LNCaP clone FGC (cell line): ENCODE results near the gene CDK5R1.

Experiments
- DNase-seq: peaks from one replicate; pipeline ENCODE4 v3.0.0-alpha.2; 2011; ENCODE audit warnings: low read depth
- H3K4me3 ChIP-seq: 2 replicates; pipeline ENCODE4 v1.5.1; 2011; ENCODE audit warnings: mild to moderate bottlenecking, low read depth, low read length, control low read depth
- TF ChIP-seq, protein P1 (sequence below): IDR thresholded peaks from 2 replicates; pipeline ENCODE4 v1.5.1; 2012; ENCODE audit warnings: mild to moderate bottlenecking; ENCODE audit not compliant: control insufficient read depth, insufficient read depth; ENCODE audit errors: extremely low read depth

The CDK5R1 gene

DNA sequence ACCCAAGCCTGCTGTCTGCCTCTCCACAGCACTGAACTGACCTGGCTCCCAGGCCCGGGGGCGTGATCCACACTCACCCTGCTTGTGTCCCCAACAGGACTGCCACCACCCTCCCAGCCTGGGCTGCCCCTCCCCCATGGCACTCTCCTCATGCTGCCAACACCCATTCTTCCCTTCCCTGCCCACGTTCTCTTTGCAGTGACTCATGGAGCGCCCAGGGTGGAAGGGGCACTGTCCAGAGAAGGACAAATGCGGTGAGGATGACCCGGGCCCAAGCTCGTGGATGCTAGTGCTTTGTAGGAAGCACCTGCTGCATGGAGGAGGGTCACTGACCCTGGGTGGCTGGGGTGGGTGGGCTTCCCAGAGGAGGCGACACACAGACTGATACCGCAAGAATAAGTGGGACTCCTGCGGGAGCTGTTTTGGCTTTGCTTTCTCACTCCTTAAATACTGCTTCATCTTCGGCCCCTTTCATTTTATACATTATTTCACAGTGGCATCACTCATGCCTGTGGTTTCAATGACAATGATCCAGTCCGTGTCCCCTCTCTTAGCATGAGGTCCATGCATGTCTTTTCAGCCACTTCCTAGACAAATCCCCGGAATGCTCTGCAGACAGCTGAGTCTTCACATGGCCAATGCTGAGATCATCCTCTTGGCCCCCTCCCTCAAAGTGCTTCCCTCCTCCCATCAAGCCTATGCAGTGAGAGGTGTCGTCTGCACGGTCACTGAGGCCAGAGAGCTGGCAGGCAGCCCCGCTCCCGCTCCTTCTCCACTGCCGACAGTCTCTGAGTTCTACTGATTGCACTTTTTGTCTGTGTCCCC, 17.6 kb downstream of the CDK5R1 start:
- no peak for DNase-seq
- H3K4me3 ChIP-seq = no peak overlapping the region
- TF ChIP-seq, protein P1, sequence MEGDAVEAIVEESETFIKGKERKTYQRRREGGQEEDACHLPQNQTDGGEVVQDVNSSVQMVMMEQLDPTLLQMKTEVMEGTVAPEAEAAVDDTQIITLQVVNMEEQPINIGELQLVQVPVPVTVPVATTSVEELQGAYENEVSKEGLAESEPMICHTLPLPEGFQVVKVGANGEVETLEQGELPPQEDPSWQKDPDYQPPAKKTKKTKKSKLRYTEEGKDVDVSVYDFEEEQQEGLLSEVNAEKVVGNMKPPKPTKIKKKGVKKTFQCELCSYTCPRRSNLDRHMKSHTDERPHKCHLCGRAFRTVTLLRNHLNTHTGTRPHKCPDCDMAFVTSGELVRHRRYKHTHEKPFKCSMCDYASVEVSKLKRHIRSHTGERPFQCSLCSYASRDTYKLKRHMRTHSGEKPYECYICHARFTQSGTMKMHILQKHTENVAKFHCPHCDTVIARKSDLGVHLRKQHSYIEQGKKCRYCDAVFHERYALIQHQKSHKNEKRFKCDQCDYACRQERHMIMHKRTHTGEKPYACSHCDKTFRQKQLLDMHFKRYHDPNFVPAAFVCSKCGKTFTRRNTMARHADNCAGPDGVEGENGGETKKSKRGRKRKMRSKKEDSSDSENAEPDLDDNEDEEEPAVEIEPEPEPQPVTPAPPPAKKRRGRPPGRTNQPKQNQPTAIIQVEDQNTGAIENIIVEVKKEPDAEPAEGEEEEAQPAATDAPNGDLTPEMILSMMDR = no peak

GRCh38 chr17:32508926-32509325, 22.1 kb downstream of the CDK5R1 start:
- DNase-seq = no peak

GRCh38 chr17:32510466-32510865, 23.7 kb downstream of the CDK5R1 start:
- H3K4me3 ChIP-seq = no peak overlapping the region
- TF ChIP-seq, protein P1 = no peak
- no peak for DNase-seq

More at GRCh38 chr17:32508926-32509325, 22.1 kb downstream of the CDK5R1 start:
- no peak overlapping the region for H3K4me3 ChIP-seq
- TF ChIP-seq, protein P1 = no peak

DNA sequence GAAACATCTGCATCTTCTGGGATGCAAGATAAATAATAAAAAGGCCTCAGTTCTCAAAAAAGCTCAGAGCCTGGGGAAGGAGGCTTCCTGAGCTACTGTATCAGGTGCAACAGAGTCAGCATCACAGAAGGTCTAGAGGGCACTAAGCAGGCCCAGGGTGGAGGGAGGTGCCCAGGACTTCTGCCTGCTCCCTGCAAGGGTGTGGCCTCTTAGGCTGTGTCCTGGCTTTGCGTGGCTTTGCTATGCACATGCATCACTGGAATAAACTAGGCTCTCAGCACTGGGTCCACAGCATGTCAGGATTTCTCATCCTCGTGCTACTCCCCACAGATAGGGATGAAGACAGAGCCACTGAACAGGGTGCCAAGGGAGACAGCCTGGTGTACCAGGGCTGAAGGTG, 25.5 kb downstream of the CDK5R1 start:
- no peak overlapping the region for H3K4me3 ChIP-seq
- TF ChIP-seq, protein P1 = no peak
- DNase-seq = no peak

DNA sequence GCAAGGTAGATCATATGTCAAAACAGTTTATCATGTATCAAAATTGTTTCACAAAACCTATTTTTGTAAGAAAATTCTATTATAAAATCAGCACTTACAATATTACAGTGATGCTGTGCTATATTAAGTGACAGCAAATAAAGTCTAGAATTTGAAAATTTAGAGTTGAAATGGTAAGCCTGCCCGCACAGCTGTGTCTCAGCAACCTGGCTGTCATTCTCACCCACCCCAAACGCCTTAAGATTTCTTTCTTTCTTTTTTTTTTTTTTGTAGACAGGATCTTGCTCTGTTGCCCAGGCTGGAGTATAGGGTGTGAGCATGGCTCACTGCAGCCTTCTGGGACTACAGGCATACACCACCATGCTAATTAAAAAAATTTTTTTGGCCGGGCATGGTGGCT, 26.8 kb downstream of the CDK5R1 start:
- TF ChIP-seq, protein P1 = no peak
- H3K4me3 ChIP-seq = no peak overlapping the region
- DNase-seq = no peak

GRCh38 chr17:32514606-32515005, 27.8 kb downstream of the CDK5R1 start:
- TF ChIP-seq, protein P1 = no peak
- DNase-seq = no peak
- H3K4me3 ChIP-seq = no peak overlapping the region
